ENCODE data around the gene PLA2G7.
"Not testable (repeated sequence)": the region's sequence is repeated elsewhere in the genome, so short reads cannot be mapped to it uniquely, and the experiment has no call there.

PLA2G7 gene

DNA sequence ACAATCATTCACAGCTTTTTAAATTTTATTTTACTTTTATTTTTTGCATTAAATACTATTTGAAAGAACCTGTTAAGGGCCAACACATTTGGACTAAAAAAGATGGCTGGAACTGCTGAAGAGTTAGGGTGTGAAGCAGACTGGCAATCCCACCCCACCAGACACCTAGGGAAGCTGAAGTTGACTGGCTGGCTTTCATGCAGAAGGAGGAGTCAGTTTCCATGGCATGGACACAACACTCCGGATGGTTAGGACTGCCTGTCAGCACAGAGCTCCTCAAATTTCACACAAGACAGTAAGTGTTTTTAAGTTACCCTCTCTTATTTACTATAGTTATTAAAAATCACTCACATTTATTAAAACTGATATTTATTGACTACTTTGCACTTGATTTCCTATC is 11.5 kb upstream of the PLA2G7 start, which contains the start of gene ANKRD66:
Gene ANKRD66 (plus strand): TSS at position 238 of the 400 bp plus-strand sequence. CDS start 5,016 bp downstream, outside the sequence.
- no peak for DNase-seq

- no peak for DNase-seq
Observed at GRCh38 chr6:46745973-46746372, 10.8 kb upstream of the PLA2G7 start.

DNA sequence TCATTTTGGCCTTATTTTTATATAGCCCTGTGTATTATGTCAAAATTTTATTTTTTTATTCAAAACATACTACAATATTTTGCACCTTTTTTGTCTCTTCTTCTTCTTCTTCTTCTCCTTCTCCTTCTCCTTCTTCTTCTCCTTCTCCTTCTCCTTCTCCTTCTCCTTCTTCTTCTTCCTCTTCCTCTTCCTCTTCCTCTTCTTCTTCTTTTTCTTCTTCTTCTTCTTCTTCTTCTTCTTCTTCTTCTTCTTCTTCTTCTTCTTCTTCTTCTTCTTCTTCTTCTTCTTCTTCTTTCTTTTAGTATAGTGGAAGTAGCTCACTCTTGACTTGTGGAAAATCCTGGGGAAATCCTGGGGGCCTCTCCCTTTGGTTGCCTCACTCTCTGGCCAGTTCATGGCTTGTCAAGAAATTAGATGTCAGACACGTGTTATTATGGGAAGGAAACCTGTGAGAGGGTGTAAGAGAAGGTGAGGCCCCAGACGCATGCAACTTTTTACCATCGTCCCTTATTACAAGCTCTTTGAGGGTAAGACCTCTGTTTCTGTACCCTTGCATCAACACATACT is 9.1 kb upstream of the PLA2G7 start:
- not testable (repeated sequence) for DNase-seq

DNA sequence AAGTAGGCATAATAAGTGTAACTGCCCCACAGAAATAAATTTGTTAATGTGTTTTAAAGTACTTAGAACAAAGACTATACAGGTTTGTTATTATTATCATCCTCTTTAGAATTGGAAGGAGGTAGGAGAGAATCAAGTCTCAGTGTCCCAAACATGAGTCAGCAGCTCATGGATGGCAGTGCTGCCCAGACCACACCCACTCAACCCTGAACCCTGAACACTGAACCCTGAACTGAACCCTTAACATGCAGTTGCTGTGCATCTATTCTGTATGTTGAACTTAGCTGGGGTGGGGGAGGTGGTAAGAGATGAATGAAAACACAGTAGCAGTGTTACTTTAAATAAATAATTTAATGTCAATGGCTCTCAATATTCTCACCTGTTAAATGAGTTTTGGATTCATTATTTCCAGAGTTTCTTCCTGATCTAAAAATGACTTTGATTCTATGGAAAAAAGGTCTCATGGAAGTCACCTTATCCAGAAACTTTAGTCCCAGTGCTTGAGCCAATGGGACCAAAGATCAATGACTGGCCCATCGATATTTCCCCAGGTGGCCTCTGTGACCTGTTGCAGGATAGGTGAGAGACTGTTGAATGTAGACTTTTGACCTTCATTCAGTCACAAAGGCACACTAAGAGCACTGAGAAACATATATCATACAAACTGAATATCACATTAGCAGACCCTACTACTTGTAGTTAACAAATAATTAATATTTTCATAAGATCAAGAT is 8.4 kb upstream of the PLA2G7 start:
- DNase-seq, result no peak

DNA sequence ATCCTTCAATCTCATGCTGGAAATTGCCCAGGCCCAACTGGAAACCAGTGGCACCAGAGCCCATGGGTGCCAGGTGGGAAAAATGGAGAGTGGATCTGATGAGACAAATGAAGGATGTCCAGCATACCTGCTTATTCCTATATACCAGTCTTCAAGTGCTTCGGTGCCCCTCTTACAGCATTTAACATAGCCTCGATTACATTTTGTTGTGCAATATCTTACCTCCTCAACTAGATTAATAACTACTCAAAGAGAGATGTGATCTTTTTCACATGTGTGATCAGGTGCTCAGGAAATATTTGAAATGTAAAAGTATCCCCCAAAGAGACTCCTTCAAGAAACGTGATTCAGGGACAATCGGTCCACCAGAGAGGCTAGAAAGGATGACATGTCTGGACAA is 6.7 kb upstream of the PLA2G7 start:
- no peak for DNase-seq

- DNase-seq, result no peak
Observed at GRCh38 chr6:46741482-46741881, 6.3 kb upstream of the PLA2G7 start.

DNA sequence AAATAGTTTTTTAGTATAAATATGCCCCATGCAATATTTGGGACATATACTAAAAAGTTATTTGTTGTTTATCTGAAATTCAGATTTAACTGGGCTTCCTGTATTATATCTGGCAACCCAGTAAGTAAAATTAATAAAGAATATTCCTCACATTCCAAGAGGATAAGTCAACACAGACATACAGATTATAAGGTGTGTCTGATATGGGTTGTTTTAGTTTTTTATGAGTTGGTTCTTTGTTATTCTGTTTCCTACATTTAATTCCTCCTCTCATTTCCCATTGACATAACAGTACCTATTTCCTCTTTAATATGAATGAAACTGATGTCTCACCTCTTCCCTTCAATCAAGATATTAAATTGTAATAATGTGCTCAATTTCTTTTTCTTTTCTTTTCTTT is 1.7 kb upstream of the PLA2G7 start:
- no peak for DNase-seq

DNA sequence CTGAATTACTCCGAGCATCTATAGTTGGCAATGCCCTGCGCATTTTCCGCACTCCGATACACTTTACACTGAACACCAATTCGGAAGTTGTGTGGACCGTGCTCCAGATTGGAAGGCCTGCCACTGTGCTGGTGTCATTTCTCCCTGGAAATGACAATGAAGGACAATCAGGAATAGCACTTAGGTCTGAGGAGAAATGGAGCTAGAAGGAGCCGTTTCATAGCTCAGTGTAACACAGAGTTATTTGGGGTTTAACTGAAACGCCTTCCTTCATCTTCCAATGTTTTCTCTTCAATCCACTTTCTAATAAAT is 501 bp upstream of the PLA2G7 start:
- DNase-seq, result no peak

GRCh38 chr6:46733341-46733801 is 1.8 kb downstream of the PLA2G7 start:
- DNase-seq, result no peak

GRCh38 chr6:46730921-46731461 is 4.2 kb downstream of the PLA2G7 start:
- DNase-seq, result no peak

GRCh38 chr6:46729787-46730326 is 5.3 kb downstream of the PLA2G7 start:
- DNase-seq, result no peak

- no peak for DNase-seq
Observed at GRCh38 chr6:46720401-46720800, 14.8 kb downstream of the PLA2G7 start.

- DNase-seq, result no peak
Observed at GRCh38 chr6:46719099-46719498, 16.1 kb downstream of the PLA2G7 start.

- DNase-seq, result no peak
Observed at GRCh38 chr6:46715141-46715540, 20.0 kb downstream of the PLA2G7 start.

- no peak for DNase-seq
Observed at GRCh38 chr6:46711491-46711890, 23.7 kb downstream of the PLA2G7 start.

DNA sequence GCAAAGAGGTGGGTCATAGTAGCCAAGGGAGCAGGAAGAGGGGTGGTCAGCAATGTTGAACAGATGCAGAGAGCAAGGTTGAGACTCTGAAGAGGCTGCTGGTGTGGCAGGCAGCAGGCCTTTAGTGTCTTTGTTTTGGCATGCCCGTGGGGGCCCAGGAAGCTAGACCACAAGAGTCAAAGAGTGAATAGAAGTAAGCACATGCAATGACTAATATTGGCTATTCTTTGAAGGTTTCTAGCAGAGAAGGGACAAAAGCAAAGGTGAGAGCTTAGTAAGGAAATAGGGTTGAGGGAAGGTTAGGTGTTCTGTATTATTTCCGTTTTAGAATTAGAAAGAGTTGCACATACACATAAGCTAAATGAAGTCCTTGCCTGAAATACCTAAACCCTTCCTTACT is 28.7 kb downstream of the PLA2G7 start:
- no peak for DNase-seq

- no peak for DNase-seq
Observed at GRCh38 chr6:46704562-46704961, 30.6 kb downstream of the PLA2G7 start.

GRCh38 chr6:46699970-46700369 is 35.2 kb downstream of the PLA2G7 start:
- no peak for DNase-seq

- no peak for DNase-seq
Observed at GRCh38 chr6:46690911-46691451, 44.2 kb downstream of the PLA2G7 start.

GRCh38 chr6:46690141-46690755 is 44.9 kb downstream of the PLA2G7 start:
- no peak for DNase-seq

DNA sequence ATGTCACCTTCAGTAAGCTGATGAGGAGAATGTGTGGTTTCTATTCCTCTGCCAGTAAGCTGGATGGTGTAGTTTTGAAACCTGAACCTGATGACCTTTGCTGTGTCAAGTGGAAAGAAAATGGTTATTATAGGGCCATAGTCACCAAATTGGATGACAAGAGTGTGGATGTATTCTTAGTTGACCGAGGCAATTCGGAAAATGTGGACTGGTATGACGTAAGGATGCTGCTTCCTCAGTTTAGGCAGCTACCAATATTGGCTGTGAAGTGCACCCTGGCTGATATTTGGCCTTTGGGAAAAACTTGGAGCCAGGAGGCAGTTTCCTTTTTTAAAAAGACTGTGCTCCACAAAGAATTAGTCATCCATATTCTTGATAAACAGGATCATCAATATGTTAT is 45.5 kb downstream of the PLA2G7 start:
- no peak for DNase-seq

DNA sequence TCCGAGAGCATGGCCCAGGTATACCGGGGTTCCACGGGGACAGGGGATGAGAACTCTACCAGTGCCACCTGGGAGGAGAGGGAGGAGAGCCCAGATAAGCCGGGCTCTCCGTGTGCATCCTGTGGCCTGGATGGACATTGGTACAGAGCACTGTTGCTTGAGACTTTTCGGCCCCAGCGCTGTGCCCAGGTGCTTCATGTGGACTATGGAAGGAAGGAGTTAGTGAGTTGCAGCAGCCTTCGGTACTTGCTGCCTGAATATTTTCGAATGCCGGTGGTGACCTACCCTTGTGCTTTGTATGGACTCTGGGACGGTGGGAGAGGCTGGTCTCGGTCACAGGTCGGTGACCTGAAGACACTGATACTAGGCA is 46.2 kb downstream of the PLA2G7 start:
- no peak for DNase-seq

DNA sequence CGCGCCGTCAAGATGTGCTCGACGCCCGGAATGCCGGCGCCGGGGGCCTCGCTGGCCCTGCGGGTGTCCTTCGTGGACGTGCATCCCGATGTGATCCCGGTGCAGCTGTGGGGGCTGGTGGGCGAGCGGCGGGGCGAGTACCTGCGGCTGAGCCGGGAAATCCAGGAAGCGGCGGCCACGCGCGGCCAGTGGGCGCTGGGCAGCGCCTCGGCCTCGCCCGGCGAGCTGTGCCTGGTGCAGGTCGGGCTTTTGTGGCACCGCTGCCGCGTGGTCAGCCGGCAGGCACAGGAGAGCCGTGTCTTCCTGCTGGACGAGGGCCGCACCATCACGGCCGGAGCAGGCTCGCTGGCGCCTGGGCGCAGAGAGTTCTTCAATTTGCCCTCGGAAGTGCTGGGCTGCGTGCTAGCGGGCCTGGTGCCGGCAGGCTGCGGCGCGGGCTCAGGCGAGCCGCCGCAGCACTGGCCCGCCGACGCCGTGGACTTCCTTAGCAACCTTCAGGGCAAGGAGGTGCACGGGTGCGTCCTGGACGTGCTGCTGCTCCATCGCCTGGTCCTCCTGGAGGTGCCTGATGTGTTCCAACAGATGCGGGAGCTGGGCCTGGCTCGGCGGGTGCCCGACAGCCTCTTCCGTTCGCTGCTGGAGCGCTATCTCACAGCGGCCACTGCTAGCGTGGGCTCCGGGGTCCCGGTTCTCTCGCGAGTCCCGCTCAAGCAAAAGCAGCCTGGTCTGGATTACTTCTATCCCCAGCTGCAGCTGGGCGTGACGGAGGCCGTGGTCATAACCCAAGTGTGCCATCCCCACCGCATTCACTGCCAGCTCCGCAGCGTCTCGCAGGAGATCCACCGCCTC is 46.8 kb downstream of the PLA2G7 start:
- no peak for DNase-seq

Measured in stimulated activated naive CD4-positive, alpha-beta T cell treated with Interleukin-2 at 50 U/mL for 16 hours (primary cell).